T-cell (primary cell): ENCODE measurements around the gene LRRFIP1. TPM values are rescaled to one million over a fixed set of nuclear protein-coding genes. Genes with fewer than 3 reads are reported as not detected.

Experiments
- ATAC-seq, 4 experiments: fragments of 200-7000 bp in 3 of 4; fragments of 150-1000 bp in 1 of 4; cut with Tn5 transposase; replicated peaks in 1 of 4; 1 replicate in 3 of 4; 2 replicates in 1 of 4; pipeline ENCODE4 v1.10.0; 2021; ENCODE audit warnings: moderate library complexity in 3 of 4, mild to moderate bottlenecking in 2 of 4, moderate number of reproducible peaks in 1 of 4
- CTCF ChIA-PET, 2 donors: fragments of 300-600 bp; sonication (Branson Sonifier 250); formaldehyde crosslinking; loops; one replicate each; lab custom pipeline; 2022; ENCODE audit warnings: antibody characterized with exemption in 2 of 2; lab: Charles Lee
- POLR2A ChIA-PET, 2 donors: fragments of 300-600 bp; sonication (Branson Sonifier 250); formaldehyde crosslinking; loops; one replicate each; lab custom pipeline; 2022; ENCODE audit warnings: antibody characterized with exemption in 2 of 2; lab: Charles Lee
- DNase-seq, 35 experiments: peaks; one replicate each; pipeline versions ENCODE4 v3.0.0 to v3.0.0-alpha.2; 2013 to 2023
- H3K27ac ChIP-seq: one replicate; pipeline ENCODE4 v1.5.1; 2013; ENCODE audit warnings: low read length
- H3K27me3 ChIP-seq, 2 experiments: replicated peaks in 1 of 2; 1 replicate in 1 of 2; 2 replicates in 1 of 2; pipeline versions ENCODE4 v1.6.1 to v1.7.0; 2013; ENCODE audit warnings: low read length in 1 of 2, mixed read lengths in 1 of 2; ENCODE audit not compliant: control insufficient read depth in 2 of 2, insufficient read depth in 2 of 2; ENCODE audit errors: extremely low read depth in 1 of 2
- H3K36me3 ChIP-seq, 2 donors: 1 replicate in 1 of 2; 2 replicates in 1 of 2; pipeline versions ENCODE4 v1.6.1 to v1.7.0; 2013; ENCODE audit warnings: low read length in 1 of 2; ENCODE audit not compliant: control insufficient read depth in 2 of 2, insufficient read depth in 1 of 2; ENCODE audit errors: extremely low read depth in 1 of 2
- H3K4me1 ChIP-seq, 2 experiments: 1 replicate in 1 of 2; 2 replicates in 1 of 2; pipeline versions ENCODE4 v1.6.1 to v1.7.0; 2013; ENCODE audit warnings: low read length in 2 of 2, mixed read lengths in 1 of 2; ENCODE audit not compliant: insufficient read depth in 2 of 2, control insufficient read depth in 1 of 2; ENCODE audit errors: extremely low read depth in 1 of 2
- H3K4me3 ChIP-seq, 2 donors: 1 replicate in 1 of 2; 2 replicates in 1 of 2; pipeline versions ENCODE4 v1.5.1 to v1.7.0; 2013; ENCODE audit warnings: mild to moderate bottlenecking in 2 of 2, low read length in 1 of 2, moderate library complexity in 1 of 2; ENCODE audit not compliant: control insufficient read depth in 1 of 2; ENCODE audit errors: extremely low read depth in 1 of 2
- H3K9me3 ChIP-seq: 2 replicates; pipeline ENCODE4 v1.7.0; 2013
- H3K27ac Mint-ChIP-seq, 2 donors: one replicate each; pipeline ENCODE4 v1.8.0; 2020 to 2021; ENCODE audit warnings: mild to moderate bottlenecking in 2 of 2, mixed read lengths in 2 of 2
- H3K27me3 Mint-ChIP-seq, 2 donors: one replicate each; pipeline ENCODE4 v1.8.0; 2021 to 2022; ENCODE audit warnings: mixed read lengths in 2 of 2
- H3K36me3 Mint-ChIP-seq: one replicate; pipeline ENCODE4 v1.8.0; 2021; ENCODE audit warnings: mixed read lengths
- H3K4me1 Mint-ChIP-seq, 3 donors: one replicate each; pipeline ENCODE4 v1.8.0; 2020 to 2022; ENCODE audit warnings: mixed read lengths in 3 of 3, mild to moderate bottlenecking in 1 of 3
- H3K4me3 Mint-ChIP-seq, 3 donors: one replicate each; pipeline ENCODE4 v1.8.0; 2020 to 2022; ENCODE audit warnings: mild to moderate bottlenecking in 3 of 3, mixed read lengths in 3 of 3, moderate library complexity in 3 of 3
- H3K9me3 Mint-ChIP-seq, 3 donors: one replicate each; pipeline ENCODE4 v1.8.0; 2020 to 2022; ENCODE audit warnings: mixed read lengths in 3 of 3
- WGBS: methylation state at CpG from one replicate; pipeline ENCODE4 v1.1.5; 2013; ENCODE audit warnings: missing lambda C conversion rate; ENCODE audit not compliant: insufficient coverage; 5-methylcytosine and 5-hydroxymethylcytosine counted together
- total RNA-seq, 35 experiments: library from RNA in 6 of 35; stranded (reverse) in 6 of 35; fragments of 120-200 nt in 1 of 35; gene quantifications; one replicate each; pipeline versions ENCODE4 v1.2.1 to v1.2.4 and lab custom pipeline; 2013 to 2026

Gene LRRFIP1, protein sequence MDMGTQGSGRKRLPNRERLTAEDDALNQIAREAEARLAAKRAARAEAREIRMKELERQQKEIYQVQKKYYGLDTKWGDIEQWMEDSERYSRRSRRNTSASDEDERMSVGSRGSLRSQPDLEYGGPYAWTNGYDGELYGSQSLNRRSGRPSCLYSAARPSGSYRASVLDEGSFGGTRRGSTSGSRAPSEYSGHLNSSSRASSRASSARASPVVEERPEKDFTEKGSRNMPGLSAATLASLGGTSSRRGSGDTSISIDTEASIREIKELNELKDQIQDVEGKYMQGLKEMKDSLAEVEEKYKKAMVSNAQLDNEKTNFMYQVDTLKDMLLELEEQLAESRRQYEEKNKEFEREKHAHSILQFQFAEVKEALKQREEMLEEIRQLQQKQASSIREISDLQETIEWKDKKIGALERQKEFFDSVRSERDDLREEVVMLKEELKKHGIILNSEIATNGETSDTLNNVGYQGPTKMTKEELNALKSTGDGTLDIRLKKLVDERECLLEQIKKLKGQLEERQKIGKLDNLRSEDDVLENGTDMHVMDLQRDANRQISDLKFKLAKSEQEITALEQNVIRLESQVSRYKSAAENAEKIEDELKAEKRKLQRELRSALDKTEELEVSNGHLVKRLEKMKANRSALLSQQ
- 100 to 1,000 TPM; 105 to 170 (median 128) TPM for total RNA-seq
- 136 TPM for total RNA-seq (2013)
- total RNA-seq (lab: John Stamatoyannopoulos, UW): 133 to 635 (median 353) reads per million in 29 experiments

GRCh38 chr2:237627441-237628246 is at the start of gene LRRFIP1:
Gene LRRFIP1, plus strand, starts transcription at chr2:237627587. Its CDS starts 58 bp downstream, at chr2:237627645.
- POLR2A ChIA-PET: interaction anchor here in 1 of 2 donors (0.6 kb wide), 1 partner anchor 61 kb away, joined by 3 read pairs; no protein-coding TSS in a partner anchor
- ATAC-seq (peak; percentile 69 to 79 (median 74)), DNase-seq (peak in 3 of 35 experiments; percentile 21 to 27 (median 26))
- peaks cover 26 to 38% of the 10 kb centered on the region in 2 donors for H3K27me3 Mint-ChIP-seq
- Histone ChIP-seq H3K27me3 (peaks cover 0 to 55% of the 10 kb centered on the region in 2 experiments), H3K27ac (no peak within 1 kb of the TSS), H3K4me3 (peak within 1 kb of the TSS; percentile 32 to 77), H3K4me1 (peaks cover 0 to 15% of the 10 kb centered on the region in 2 experiments), H3K9me3 (no peaks in the 10 kb centered on the region), H3K36me3 (no peaks in the 10 kb centered on the region)
- CTCF ChIA-PET: no interaction called here
- peak within 1 kb of the TSS; percentile 79 to 84 (median 81) for H3K4me3 Mint-ChIP-seq
- H3K4me1 Mint-ChIP-seq: peaks cover 15 to 26% (median 25%) of the 10 kb centered on the region in 3 donors
- WGBS: under 1% methylated on average over 97 of the region's 114 CpGs
- H3K36me3 Mint-ChIP-seq: peaks cover 4% of the 10 kb centered on the region
- H3K9me3 Mint-ChIP-seq: no peaks in the 10 kb centered on the region
- H3K27ac Mint-ChIP-seq: no peak within 1 kb of the TSS

GRCh38 chr2:237577956-237578870 is 49.2 kb upstream of the LRRFIP1 start:
- 84% methylated on average over 23 of the region's 26 CpGs for WGBS
- ATAC-seq: no peak
- no peak for DNase-seq
- no peak overlapping the region for H3K27ac Mint-ChIP-seq
- H3K27me3 Mint-ChIP-seq: peaks cover 0 to 7% of the 10 kb centered on the region in 2 donors
- Histone ChIP-seq H3K27me3 (peaks cover 0 to 10% of the 10 kb centered on the region in 2 experiments), H3K27ac (no peak overlapping the region), H3K4me1 (peaks cover 0 to 8% of the 10 kb centered on the region in 2 experiments), H3K4me3 (no peak overlapping the region), H3K36me3 (no peaks in the 10 kb centered on the region), H3K9me3 (no peaks in the 10 kb centered on the region)
- POLR2A ChIA-PET: no interaction called here
- H3K4me1 Mint-ChIP-seq: peaks cover 0 to 3% (median 3%) of the 10 kb centered on the region in 3 donors
- no peak overlapping the region for H3K4me3 Mint-ChIP-seq
- no peaks in the 10 kb centered on the region for H3K36me3 Mint-ChIP-seq
- no peaks in the 10 kb centered on the region for H3K9me3 Mint-ChIP-seq
- CTCF ChIA-PET: no interaction called here

GRCh38 chr2:237581326-237581725 is 46.1 kb upstream of the LRRFIP1 start:
- POLR2A ChIA-PET: interaction anchor here in 1 of 2 donors (0.6 kb wide), 2 partner anchors 427 to 481 kb away, joined by 3 read pairs; no protein-coding TSS in a partner anchor
- WGBS: no CpG with 5 or more reads among the region's 6 CpGs
- H3K27me3 Mint-ChIP-seq: peaks cover 0 to 6% of the 10 kb centered on the region in 2 donors
- Histone ChIP-seq H3K4me1 (peaks cover 0 to 8% of the 10 kb centered on the region in 2 experiments), H3K27ac (no peak overlapping the region), H3K4me3 (no peak overlapping the region), H3K36me3 (no peaks in the 10 kb centered on the region), H3K9me3 (no peaks in the 10 kb centered on the region), H3K27me3 (peaks cover 0 to 14% of the 10 kb centered on the region in 2 experiments)
- H3K27ac Mint-ChIP-seq: no peak overlapping the region
- H3K4me1 Mint-ChIP-seq: peaks cover 0 to 3% (median 3%) of the 10 kb centered on the region in 3 donors
- ATAC-seq (no peak), DNase-seq (no peak)
- CTCF ChIA-PET: interaction anchor here (0.6 to 1.4 kb wide), 11 partner anchors 9 to 516 kb away, joined by 3 to 10 read pairs (median 3); no protein-coding TSS in a partner anchor
- H3K4me3 Mint-ChIP-seq: no peak overlapping the region
- no peaks in the 10 kb centered on the region for H3K9me3 Mint-ChIP-seq
- H3K36me3 Mint-ChIP-seq: no peaks in the 10 kb centered on the region

DNA sequence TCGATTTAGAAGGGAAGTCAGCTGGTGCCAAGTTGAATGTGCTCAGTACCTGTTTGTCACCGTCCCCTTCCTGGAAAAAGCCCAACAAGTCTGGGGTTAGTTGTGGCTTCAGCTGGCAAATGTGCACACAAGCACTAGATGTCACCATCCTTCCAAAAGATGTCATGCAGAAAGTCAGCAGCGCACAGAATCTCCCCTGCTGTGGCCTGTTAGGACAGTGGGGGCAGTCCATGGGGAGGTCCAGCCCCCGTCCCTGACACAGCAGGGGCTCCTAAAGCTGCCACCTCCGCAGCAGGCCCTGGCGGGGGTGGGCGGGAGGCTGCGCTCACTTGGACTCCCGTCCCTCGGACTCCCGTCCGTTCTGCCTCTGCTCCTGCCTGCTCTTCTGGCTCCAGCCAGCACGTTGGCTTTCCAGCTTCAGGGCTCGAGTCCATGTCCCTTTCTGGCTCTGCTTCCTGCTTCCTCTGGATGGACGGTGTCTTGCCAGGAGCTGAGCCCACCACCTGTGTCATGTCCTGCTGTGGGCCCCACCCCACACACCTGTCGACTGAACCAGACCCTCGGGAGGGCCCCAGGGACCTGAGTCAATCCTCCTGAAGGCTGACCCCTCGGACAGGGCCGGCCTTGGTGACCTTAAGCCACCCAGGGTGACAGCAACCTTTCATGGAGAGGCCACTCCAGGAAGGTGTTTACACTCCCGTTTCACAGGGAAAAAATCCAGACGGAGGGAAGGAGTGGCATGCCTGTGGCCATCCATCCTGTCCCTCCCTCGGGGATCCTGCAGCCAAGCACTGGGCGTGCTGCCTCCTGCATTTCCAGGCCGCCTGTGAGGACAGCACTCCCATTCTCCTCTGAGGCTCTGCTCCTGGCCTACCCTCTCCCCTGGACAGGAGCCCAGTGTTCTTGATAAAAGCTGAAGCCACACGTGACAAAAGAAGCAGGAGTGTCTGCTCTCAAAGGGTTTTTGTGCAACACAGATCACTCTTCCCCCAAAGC is 45.3 kb upstream of the LRRFIP1 start:
- DNase-seq (peak in 30 of 35 experiments; percentile 6 to 69 (median 39)), ATAC-seq (peak; percentile 48 to 94 (median 67))
- ChIA-PET CTCF (interaction anchor here (0.6 to 1.4 kb wide), 10 partner anchors 10 to 979 kb away, joined by 3 to 10 read pairs (median 3); no protein-coding TSS in a partner anchor), POLR2A (interaction anchor here in 1 of 2 donors (0.6 kb wide), 2 partner anchors 63 to 481 kb away, joined by 3 to 6 read pairs; no protein-coding TSS in a partner anchor)
- H3K36me3 Mint-ChIP-seq: no peaks in the 10 kb centered on the region
- H3K4me3 ChIP-seq: no peak overlapping the region
- peaks cover 0 to 8% of the 10 kb centered on the region in 2 experiments for H3K4me1 ChIP-seq
- peaks cover 0 to 3% of the 10 kb centered on the region in 2 donors for H3K27me3 Mint-ChIP-seq
- no peak overlapping the region for H3K4me3 Mint-ChIP-seq
- no peaks in the 10 kb centered on the region for H3K9me3 ChIP-seq
- H3K27ac Mint-ChIP-seq: no peak overlapping the region
- no peak overlapping the region for H3K27ac ChIP-seq
- no peaks in the 10 kb centered on the region for H3K36me3 ChIP-seq
- WGBS: 69% methylated on average over 20 of the region's 25 CpGs
- H3K27me3 ChIP-seq: peaks cover 0 to 14% of the 10 kb centered on the region in 2 experiments
- no peaks in the 10 kb centered on the region for H3K9me3 Mint-ChIP-seq
- peaks cover 0 to 3% (median 3%) of the 10 kb centered on the region in 3 donors for H3K4me1 Mint-ChIP-seq
